Fibroblast of lung (primary cell): Measurements from ENCODE around the gene CDK9. TPM values are rescaled to one million over a fixed set of nuclear protein-coding genes. Genes with fewer than 3 reads are reported as not detected.

Experiments
- DNase-seq, 2 donors: peaks; one replicate each; pipeline versions ENCODE4 v3.0.0 to v3.0.0-alpha.2; 2010; ENCODE audit warnings: low read depth in 2 of 2
- H2AFZ ChIP-seq: 2 replicates; pipeline ENCODE4 v1.5.1; 2012; ENCODE audit warnings: low read length, control low read depth, inconsistent platforms
- H3K27ac ChIP-seq: 2 replicates; pipeline ENCODE4 v1.5.1; 2011; ENCODE audit warnings: low read length, control low read depth; ENCODE audit not compliant: insufficient read depth
- H3K27me3 ChIP-seq: 2 replicates; pipeline ENCODE4 v1.5.1; 2011; ENCODE audit warnings: mild to moderate bottlenecking, low read length; ENCODE audit not compliant: control insufficient read depth, insufficient read depth
- H3K36me3 ChIP-seq: 2 replicates; pipeline ENCODE4 v1.5.1; 2011; ENCODE audit warnings: low read length; ENCODE audit not compliant: control insufficient read depth, insufficient read depth
- H3K4me1 ChIP-seq: 2 replicates; pipeline ENCODE4 v1.5.1; 2011; ENCODE audit warnings: low read length; ENCODE audit not compliant: control insufficient read depth, insufficient read depth; ENCODE audit errors: extremely low read depth
- H3K4me2 ChIP-seq: 2 replicates; pipeline ENCODE4 v1.5.1; 2011; ENCODE audit warnings: low read length, control low read depth; ENCODE audit not compliant: insufficient read depth; ENCODE audit errors: extremely low read depth
- H3K4me3 ChIP-seq, 4 experiments: fragments of 200-600 bp in 1 of 4; sonication (generic) in 1 of 4; replicated peaks in 1 of 4; 2 replicates each; pipeline ENCODE4 v1.5.1; 2011 to 2016; ENCODE audit warnings: low read length in 4 of 4, low read depth in 3 of 4, mild to moderate bottlenecking in 3 of 4, control low read depth in 2 of 4, inconsistent platforms in 1 of 4, mixed read lengths in 1 of 4; ENCODE audit not compliant: insufficient read depth in 1 of 4; ENCODE audit errors: control extremely low read depth in 1 of 4
- H3K79me2 ChIP-seq: 2 replicates; pipeline ENCODE4 v1.5.1; 2012; ENCODE audit warnings: mild to moderate bottlenecking, low read length, inconsistent platforms; ENCODE audit not compliant: control insufficient read depth, insufficient read depth
- H3K9ac ChIP-seq: 2 replicates; pipeline ENCODE4 v1.5.1; 2011; ENCODE audit warnings: mild to moderate bottlenecking, low read length, control low read depth; ENCODE audit not compliant: insufficient read depth
- H3K9me3 ChIP-seq: 2 replicates; pipeline ENCODE4 v1.5.1; 2012; ENCODE audit warnings: low read depth, low read length; ENCODE audit not compliant: control insufficient read depth, insufficient read depth
- H4K20me1 ChIP-seq: 2 replicates; pipeline ENCODE4 v1.5.1; 2011; ENCODE audit warnings: low read length; ENCODE audit not compliant: control insufficient read depth, insufficient read depth; ENCODE audit errors: extremely low read depth
- CTCF ChIP-seq, 2 donors: IDR thresholded peaks in 1 of 2; conservative IDR thresholded peaks in 1 of 2; 1 replicate in 1 of 2; 2 replicates in 1 of 2; pipeline ENCODE4 v1.5.1; 2011 to 2012; ENCODE audit warnings: low read length in 2 of 2, control low read depth in 1 of 2, inconsistent platforms in 1 of 2, low read depth in 1 of 2, mild to moderate bottlenecking in 1 of 2
- EZH2 ChIP-seq: IDR thresholded peaks from 2 replicates; pipeline ENCODE4 v1.5.1; 2012; ENCODE audit warnings: low read length, control low read depth, mild to moderate bottlenecking; ENCODE audit errors: missing control alignments
- polyA plus RNA-seq, 2 donors: library from polyadenylated mRNA; depleted of rRNA in 1 of 2; stranded (reverse) in 1 of 2; unstranded in 1 of 2; fragments of >200 nt; gene quantifications; 2 replicates each; pipeline ENCODE4 v1.2.1, GENCODE V29; 2011 to 2012; ENCODE audit warnings: missing spikeins in 1 of 2
- total RNA-seq: library from RNA; depleted of rRNA; stranded (reverse); fragments of >200 nt; gene quantifications from 2 replicates; pipeline ENCODE4 v1.2.1, GENCODE V29; 2014

The CDK9 gene
- total and polyA plus RNA-seq, 2 donors (not counting 1 experiment from before 2014, with no cell fraction given) = 54.8 to 82.2 TPM

GRCh38 chr9:127781806-127782205 is 4.0 kb upstream of the CDK9 start:
- no peak overlapping the region for H3K9ac ChIP-seq
- H2AFZ ChIP-seq = no peak overlapping the region
- H3K4me1 ChIP-seq = no peaks in the 10 kb centered on the region
- no peaks in the 10 kb centered on the region for H4K20me1 ChIP-seq
- DNase-seq = no peak
- no peaks in the 10 kb centered on the region for H3K36me3 ChIP-seq
- no peaks in the 10 kb centered on the region for H3K27me3 ChIP-seq
- no peak overlapping the region for H3K27ac ChIP-seq
- no peaks in the 10 kb centered on the region for H3K9me3 ChIP-seq
- H3K4me3 ChIP-seq = no peak overlapping the region
- H3K4me2 ChIP-seq = no peak overlapping the region
- H3K79me2 ChIP-seq = peaks cover 8% of the 10 kb centered on the region
- TF ChIP-seq CTCF (conservative IDR thresholded peaks at IDR 0.05 in 1 of 2, IDR thresholded peaks at IDR 0.05 in 1 of 2; ENCODE audit: low read depth in 1 of 2, low read length in 2 of 2) (no peak), EZH2 (no peak)

- Histone ChIP-seq H4K20me1 (no peaks in the 10 kb centered on the region), H3K27ac (no peak overlapping the region), H3K4me2 (no peak overlapping the region), H3K27me3 (no peaks in the 10 kb centered on the region), H3K9me3 (no peaks in the 10 kb centered on the region), H3K79me2 (peaks cover 24% of the 10 kb centered on the region), H3K9ac (no peak overlapping the region), H2AFZ (no peak overlapping the region), H3K4me3 (no peak overlapping the region), H3K4me1 (peaks cover 8% of the 10 kb centered on the region), H3K36me3 (peaks cover 11% of the 10 kb centered on the region)
- no peak for TF ChIP-seq CTCF (conservative IDR thresholded peaks at IDR 0.05 in 1 of 2, IDR thresholded peaks at IDR 0.05 in 1 of 2; ENCODE audit: low read depth in 1 of 2, low read length in 2 of 2)
- no peak for TF ChIP-seq EZH2
- no peak for DNase-seq
These were observed 2.5 kb upstream of the CDK9 start for GRCh38 chr9:127783111-127784008.

- Histone ChIP-seq H2AFZ (peak overlapping the region; percentile 68), H3K4me3 (peak overlapping the region; percentile 29 to 96 (median 62)), H3K36me3 (peaks cover 26% of the 10 kb centered on the region), H3K27me3 (no peaks in the 10 kb centered on the region), H3K4me2 (peak overlapping the region; percentile 62), H3K4me1 (peaks cover 8% of the 10 kb centered on the region), H3K27ac (peak overlapping the region; percentile 68), H3K9ac (peak overlapping the region; percentile 68), H3K79me2 (peaks cover 40% of the 10 kb centered on the region), H3K9me3 (no peaks in the 10 kb centered on the region), H4K20me1 (no peaks in the 10 kb centered on the region)
- peak; percentile 67 to 75 for DNase-seq
- TF ChIP-seq CTCF (conservative IDR thresholded peaks at IDR 0.05 in 1 of 2, IDR thresholded peaks at IDR 0.05 in 1 of 2; ENCODE audit: low read depth in 1 of 2, low read length in 2 of 2) = peak; percentile 53 to 56
- no peak for TF ChIP-seq EZH2
These were observed 556 bp upstream of the CDK9 start for GRCh38 chr9:127785023-127785932.
